Measurements from ENCODE around the gene WNT4.
A peak's percentile ranks its signal among the peaks of the same experiment; 100 is the strongest.

Gene WNT4

DNA sequence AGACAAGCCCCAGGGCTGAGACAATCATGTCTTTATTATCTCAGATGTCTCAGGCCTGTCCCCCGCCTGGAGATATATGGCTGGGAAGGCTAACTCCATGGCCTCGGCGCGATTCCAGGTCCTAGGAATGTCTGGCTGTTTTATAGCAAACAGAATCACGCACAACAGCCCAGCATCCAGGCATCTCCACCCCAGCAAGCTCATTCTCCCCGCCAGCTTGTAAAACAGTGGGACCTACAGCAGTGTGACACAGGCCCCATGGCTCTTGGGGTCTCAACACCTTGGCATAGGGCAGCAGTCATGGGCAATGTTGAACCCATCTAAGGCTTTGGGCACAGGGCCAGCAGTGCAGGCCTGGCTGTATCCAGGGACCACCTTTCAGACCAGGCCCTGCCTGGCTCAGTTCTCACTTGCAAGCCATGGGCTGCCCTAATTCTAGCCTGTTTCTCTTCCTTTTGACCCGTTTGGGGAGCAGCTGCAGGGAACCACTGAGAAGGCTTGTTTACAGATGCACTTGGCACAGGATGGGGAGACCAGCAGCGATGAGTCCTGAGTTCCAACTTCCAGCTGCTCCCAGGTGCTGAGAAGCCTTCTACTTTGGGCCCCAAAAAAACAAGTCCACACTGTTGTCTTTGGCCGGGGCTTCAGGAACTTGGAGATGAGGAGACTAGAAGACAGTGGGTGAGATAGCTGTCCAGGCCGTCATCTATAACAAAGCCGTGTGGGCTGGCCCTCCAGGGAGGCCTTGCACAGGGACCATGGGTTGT is 34.4 kb downstream of the WNT4 start:
- TF ChIP-seq CTCF (IDR thresholded peaks at IDR 0.05; ENCODE audit: low read length, missing control alignments) = no peak
- no peak overlapping the region for H3K4me3 ChIP-seq (replicated peaks; ENCODE audit: low read depth, low read length)
- peak; percentile 24 for DNase-seq (ENCODE audit: low read depth)

GRCh38 chr1:22107126-22107525 is 35.8 kb downstream of the WNT4 start:
- no peak for TF ChIP-seq CTCF (IDR thresholded peaks at IDR 0.05; ENCODE audit: low read length, missing control alignments)
- no peak overlapping the region for H3K4me3 ChIP-seq (replicated peaks; ENCODE audit: low read depth, low read length)
- no peak for DNase-seq (ENCODE audit: low read depth)

- H3K4me3 ChIP-seq (replicated peaks; ENCODE audit: low read depth, low read length) = no peak overlapping the region
- DNase-seq (ENCODE audit: low read depth) = peak; percentile 79
- TF ChIP-seq CTCF (IDR thresholded peaks at IDR 0.05; ENCODE audit: low read length, missing control alignments) = peak; percentile 84
These were observed 37.2 kb downstream of the WNT4 start for GRCh38 chr1:22105611-22106207.

DNA sequence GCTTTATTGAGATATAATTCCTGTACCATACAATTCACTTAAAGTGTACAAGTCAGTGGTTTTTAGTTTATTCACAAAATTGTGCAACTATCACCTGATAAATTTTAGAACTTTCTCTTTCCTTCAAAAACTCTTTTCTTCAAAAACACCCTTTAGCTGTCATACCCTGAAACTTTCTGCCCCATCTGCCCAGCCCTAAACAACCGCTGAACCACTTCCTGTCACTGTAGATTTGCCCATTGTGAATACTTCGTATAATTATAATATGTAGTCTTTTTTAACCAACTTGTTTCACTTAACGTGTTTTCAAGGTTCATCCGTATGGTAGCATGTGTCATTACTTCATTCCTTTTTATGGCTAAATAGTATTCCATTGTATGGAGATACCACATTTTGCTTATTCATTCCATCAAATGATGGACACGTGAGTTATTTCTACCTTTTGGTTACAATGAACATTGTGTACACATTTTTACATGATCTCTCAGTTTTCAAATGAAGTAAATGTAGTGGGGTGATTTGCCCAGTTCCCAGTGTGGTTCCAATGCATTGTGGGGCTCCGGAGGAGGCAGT is 37.9 kb downstream of the WNT4 start:
- no peak overlapping the region for H3K4me3 ChIP-seq (replicated peaks; ENCODE audit: low read depth, low read length)
- no peak for TF ChIP-seq CTCF (IDR thresholded peaks at IDR 0.05; ENCODE audit: low read length, missing control alignments)
- DNase-seq (ENCODE audit: low read depth) = no peak

DNA sequence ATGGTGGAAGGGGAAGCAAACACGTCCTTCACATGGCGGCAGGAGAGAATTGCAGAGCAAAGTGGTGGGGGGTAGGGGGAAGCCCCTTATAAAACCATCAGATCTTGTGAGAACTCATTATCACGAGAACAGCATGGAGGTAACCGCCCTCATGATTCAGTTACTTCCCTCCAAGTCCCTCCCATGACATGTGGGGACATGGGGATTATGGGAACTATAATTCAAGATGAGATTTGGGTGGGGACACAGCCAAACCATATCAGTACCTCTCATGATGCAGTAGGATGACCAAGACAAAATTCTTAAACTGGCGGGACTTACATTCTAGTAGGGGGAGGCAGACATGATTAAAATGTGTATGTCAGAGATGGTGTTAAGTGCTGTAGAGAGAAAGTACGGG is 38.8 kb downstream of the WNT4 start:
- DNase-seq (ENCODE audit: low read depth) = no peak
- no peak for TF ChIP-seq CTCF (IDR thresholded peaks at IDR 0.05; ENCODE audit: low read length, missing control alignments)
- no peak overlapping the region for H3K4me3 ChIP-seq (replicated peaks; ENCODE audit: low read depth, low read length)

DNA sequence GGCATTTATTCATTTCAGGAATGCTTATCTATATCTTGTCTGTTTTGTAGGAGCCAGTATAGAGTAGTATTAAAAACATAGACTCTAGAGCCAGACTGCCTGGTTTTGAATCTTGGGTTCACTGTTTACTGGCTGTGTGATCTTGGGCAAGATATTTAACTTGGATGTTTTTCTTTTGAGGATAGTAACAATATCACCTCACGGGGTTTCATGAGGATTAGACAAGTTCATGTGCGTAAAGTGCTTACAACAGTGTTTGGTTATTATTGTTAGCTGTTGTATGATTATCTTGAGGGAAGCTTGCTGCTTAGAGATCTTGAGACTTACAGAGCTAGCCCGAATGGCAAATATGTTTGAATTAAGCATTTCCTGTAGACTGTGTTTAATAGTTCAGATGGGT is 40.2 kb downstream of the WNT4 start:
- no peak for TF ChIP-seq CTCF (IDR thresholded peaks at IDR 0.05; ENCODE audit: low read length, missing control alignments)
- no peak overlapping the region for H3K4me3 ChIP-seq (replicated peaks; ENCODE audit: low read depth, low read length)
- DNase-seq (ENCODE audit: low read depth) = no peak
